Neural progenitor cell (in vitro differentiated cells): ENCODE measurements around the gene SLC6A17.

ENCODE experiments used
- CTCF ChIP-seq: fragments of 200-600 bp; sonication (generic); IDR thresholded peaks from 2 replicates; pipeline ENCODE4 v1.5.1; 2017; ENCODE audit warnings: antibody characterized with exemption, mild to moderate bottlenecking
- EZH2phosphoT487 ChIP-seq: fragments of 200-600 bp; sonication (generic); IDR thresholded peaks from 2 replicates; pipeline ENCODE4 v1.6.1; 2017; ENCODE audit warnings: antibody characterized with exemption

- no peak for TF ChIP-seq EZH2phosphoT487
- no peak for TF ChIP-seq CTCF
Measured at GRCh38 chr1:110135246-110135645, 15.0 kb upstream of the SLC6A17 start.
